Measurements from ENCODE around the gene ECE2.
A peak's percentile ranks its signal among the peaks of the same experiment; 100 is the strongest.

Gene ECE2

GRCh38 chr3:184277366-184277765, 1.5 kb downstream of the ECE2 start:
- DNase-seq = no peak

- no peak for DNase-seq
Observed at GRCh38 chr3:184282941-184283340, 7.1 kb downstream of the ECE2 start.

GRCh38 chr3:184283681-184284080, 7.9 kb downstream of the ECE2 start:
- no peak for DNase-seq

- peak; percentile 67 for DNase-seq
Observed at GRCh38 chr3:184284696-184285095, 8.9 kb downstream of the ECE2 start.

- DNase-seq = peak; percentile 70
Observed at GRCh38 chr3:184289426-184289938, 13.7 kb downstream of the ECE2 start.

GRCh38 chr3:184290331-184290730, 14.5 kb downstream of the ECE2 start:
- no peak for DNase-seq

- no peak for DNase-seq
Observed at GRCh38 chr3:184291044-184291737, 15.4 kb downstream of the ECE2 start.

GRCh38 chr3:184291738-184292445, 16.1 kb downstream of the ECE2 start:
- DNase-seq = no peak

- DNase-seq = no peak
Observed at GRCh38 chr3:184295771-184296170, 19.9 kb downstream of the ECE2 start.

- no peak for DNase-seq
Observed at GRCh38 chr3:184296616-184297015, 20.8 kb downstream of the ECE2 start.

- peak; percentile 95 for DNase-seq
Observed at GRCh38 chr3:184298759-184299487, 23.1 kb downstream of the ECE2 start, which contains the start of gene PSMD2. Gene PSMD2 (plus strand): TSS chr3:184299241. CDS start chr3:184299267, 26 bp downstream.

- no peak for DNase-seq
Observed at GRCh38 chr3:184299488-184300377, 23.9 kb downstream of the ECE2 start.

GRCh38 chr3:184300378-184300720, 24.5 kb downstream of the ECE2 start:
- no peak for DNase-seq

GRCh38 chr3:184305577-184305976, 29.8 kb downstream of the ECE2 start:
- DNase-seq = peak; percentile 66

- peak; percentile 84 for DNase-seq
Observed at GRCh38 chr3:184306341-184306972, 30.6 kb downstream of the ECE2 start.

GRCh38 chr3:184307915-184308314, 32.1 kb downstream of the ECE2 start:
- DNase-seq = peak; percentile 54

- peak; percentile 48 for DNase-seq
Observed at GRCh38 chr3:184308744-184309143, 32.9 kb downstream of the ECE2 start.

- no peak for DNase-seq
Observed at GRCh38 chr3:184311633-184312032, 35.8 kb downstream of the ECE2 start.

- DNase-seq = peak; percentile 91
Observed at GRCh38 chr3:184314363-184314699, 38.5 kb downstream of the ECE2 start, which contains the start of gene EIF4G1. Gene EIF4G1 (plus strand): TSS chr3:184314606. CDS start chr3:184315797, 1,191 bp downstream.

- DNase-seq = peak; percentile 81
Observed at GRCh38 chr3:184314700-184315542, 39.1 kb downstream of the ECE2 start.

GRCh38 chr3:184315543-184315867, 39.7 kb downstream of the ECE2 start:
- DNase-seq = peak; percentile 40

Measured in hematopoietic multipotent progenitor cell treated with erythropoietin and hydrocortisone succinate and interleukin-3 and kit ligand, for 8 days (in vitro differentiated cells).